Neural cell (in vitro differentiated cells): ENCODE measurements around the gene RFC3. TPM values are rescaled to one million over a fixed set of nuclear protein-coding genes. Genes with fewer than 3 reads are reported as not detected.

Source experiments
- H2AFZ ChIP-seq: fragments of 200-600, 300-800 bp; sonication (generic), shearing (Covaris generic); 2 replicates; pipeline ENCODE4 v1.6.0; 2014; ENCODE audit warnings: low read depth, mild to moderate bottlenecking, antibody characterized with exemption, low read length, moderate library complexity
- H3F3A ChIP-seq: fragments of 200-600 bp; shearing (Covaris generic); 2 replicates; pipeline ENCODE4 v1.6.1; 2016; ENCODE audit warnings: mild to moderate bottlenecking, moderate library complexity, mixed read lengths, antibody characterized with exemption, low read length; ENCODE audit not compliant: insufficient read depth, poor library complexity, severe bottlenecking
- H3K27ac ChIP-seq: fragments of 200-600, 300-800 bp; sonication (generic), shearing (Covaris generic); 2 replicates; pipeline ENCODE4 v1.5.1; 2014; ENCODE audit warnings: mild to moderate bottlenecking, low read length, moderate library complexity
- H3K27me3 ChIP-seq: fragments of 300-800, 200-600 bp; sonication (generic), shearing (Covaris generic); 2 replicates; pipeline ENCODE4 v1.6.0; 2014; ENCODE audit warnings: mild to moderate bottlenecking, low read depth, low read length, moderate library complexity; ENCODE audit not compliant: insufficient read depth
- H3K36me3 ChIP-seq: fragments of 300-800, 200-600 bp; sonication (generic), shearing (Covaris generic); 2 replicates; pipeline ENCODE4 v1.5.1; 2014; ENCODE audit warnings: mild to moderate bottlenecking, antibody characterized with exemption, low read length, moderate library complexity; ENCODE audit not compliant: insufficient read depth
- H3K4me2 ChIP-seq: fragments of 300-800, 200-600 bp; sonication (generic), shearing (Covaris generic); 2 replicates; pipeline ENCODE4 v1.6.0; 2014; ENCODE audit warnings: mild to moderate bottlenecking, low read length
- H3K4me3 ChIP-seq: fragments of 300-800, 200-600 bp; sonication (generic), shearing (Covaris generic); 2 replicates; pipeline ENCODE4 v1.5.1; 2014; ENCODE audit warnings: mild to moderate bottlenecking, low read length, moderate library complexity
- H3K79me2 ChIP-seq: fragments of 200-600 bp; shearing (Covaris generic); replicated peaks from 2 replicates; pipeline ENCODE4 v1.6.0; 2014; ENCODE audit warnings: mild to moderate bottlenecking, low read length, moderate library complexity; ENCODE audit not compliant: insufficient read depth
- H3K9ac ChIP-seq: fragments of 300-800, 200-600 bp; sonication (generic), shearing (Covaris generic); 2 replicates; pipeline ENCODE4 v1.6.1; 2016; ENCODE audit warnings: mild to moderate bottlenecking, low read length, mixed read lengths
- H3K9me2 ChIP-seq: fragments of 200-600 bp; shearing (Covaris generic); 2 replicates; pipeline ENCODE4 v1.6.1; 2016; ENCODE audit warnings: mild to moderate bottlenecking, low read length, mixed read lengths; ENCODE audit not compliant: insufficient read depth
- H3K9me3 ChIP-seq: fragments of 200-600, 300-800 bp; sonication (generic), shearing (Covaris generic); 2 replicates; pipeline ENCODE4 v1.6.1; 2016; ENCODE audit warnings: mild to moderate bottlenecking, mixed run types, low read length, moderate library complexity, mixed read lengths
- H4K20me1 ChIP-seq: fragments of 200-600 bp; shearing (Covaris generic); 2 replicates; pipeline ENCODE4 v1.6.1; 2016; ENCODE audit warnings: mild to moderate bottlenecking, mixed run types; ENCODE audit not compliant: insufficient read depth
- EP300 ChIP-seq: fragments of 450-650 bp; conservative IDR thresholded peaks from 2 replicates; pipeline ENCODE4 v1.6.1; 2014; ENCODE audit warnings: antibody characterized with exemption, mild to moderate bottlenecking, moderate library complexity; ENCODE audit not compliant: poor library complexity, severe bottlenecking
- EZH2 ChIP-seq: fragments of 200-600, 300-800 bp; shearing (Covaris generic), sonication (generic); IDR thresholded peaks from 2 replicates; pipeline ENCODE4 v1.6.1; 2014; ENCODE audit warnings: antibody characterized with exemption, low read length, borderline replicate concordance, mild to moderate bottlenecking; ENCODE audit not compliant: insufficient read depth, poor library complexity, severe bottlenecking
- MXI1 ChIP-seq: fragments of 450-650 bp; conservative IDR thresholded peaks from 2 replicates; pipeline ENCODE4 v1.6.1; 2014; ENCODE audit warnings: antibody characterized with exemption, mild to moderate bottlenecking; ENCODE audit not compliant: poor library complexity, severe bottlenecking
- POLR2AphosphoS5 ChIP-seq: IDR thresholded peaks from 2 replicates; pipeline ENCODE4 v1.6.1; 2012
- RAD21 ChIP-seq: fragments of 450-650 bp; conservative IDR thresholded peaks from 2 replicates; pipeline ENCODE4 v1.6.1; 2014; ENCODE audit warnings: antibody characterized with exemption, mild to moderate bottlenecking, moderate library complexity
- SMC3 ChIP-seq: fragments of 450-650 bp; conservative IDR thresholded peaks from 2 replicates; pipeline ENCODE4 v1.6.1; 2014; ENCODE audit warnings: antibody characterized with exemption, mild to moderate bottlenecking, moderate library complexity; ENCODE audit not compliant: poor library complexity
- TAF1 ChIP-seq: IDR thresholded peaks from 2 replicates; pipeline ENCODE4 v1.6.1; 2012; ENCODE audit warnings: low read depth
- polyA plus RNA-seq: library from polyadenylated mRNA; depleted of rRNA; stranded (reverse); fragments of >200 nt; gene quantifications from 2 replicates; pipeline ENCODE4 v1.2.3, GENCODE V29; 2014
- TF ChIP-seq, protein P1 (sequence below): fragments of 450-650 bp; IDR thresholded peaks from 2 replicates; pipeline ENCODE4 v1.5.1; 2014; ENCODE audit warnings: antibody characterized with exemption, mild to moderate bottlenecking, moderate library complexity; ENCODE audit not compliant: poor library complexity, severe bottlenecking
- TF ChIP-seq, protein P2 (sequence below): IDR thresholded peaks from 2 replicates; pipeline ENCODE4 v1.6.1; 2012; ENCODE audit warnings: borderline replicate concordance

The RFC3 gene
- polyA plus RNA-seq, 1 donor from 2014 or later: 13.8 TPM

DNA sequence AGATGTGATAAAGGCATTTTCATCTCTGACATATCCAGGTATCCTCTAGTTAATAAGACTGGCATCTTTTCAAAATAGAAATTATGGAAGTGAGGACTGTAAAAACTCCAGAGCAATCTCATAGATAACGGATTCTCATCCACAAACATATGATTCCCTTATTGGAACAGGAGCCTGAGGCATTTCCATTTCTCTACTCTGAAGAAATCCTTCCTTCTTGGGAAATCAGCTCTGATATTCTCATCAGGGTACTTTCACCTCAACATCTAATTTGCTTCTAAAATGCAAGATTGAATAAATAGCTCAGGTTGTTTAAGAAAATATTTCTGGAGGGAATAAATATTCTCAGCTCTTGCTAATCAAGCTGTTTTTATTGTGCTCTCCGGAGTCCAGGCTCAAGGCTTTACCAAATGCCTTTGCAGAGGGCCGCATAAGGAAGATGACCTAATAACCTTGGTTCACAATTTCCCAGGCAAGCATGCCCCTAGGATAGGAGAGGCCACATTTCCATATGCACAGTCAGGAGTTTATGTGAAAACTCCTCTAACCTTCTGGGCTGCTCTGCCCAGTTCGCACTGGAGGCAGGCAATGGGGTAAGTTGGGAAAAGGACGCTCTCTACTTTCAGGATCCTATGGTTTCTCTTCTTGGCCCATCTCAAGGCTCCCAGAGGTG lies 44.0 kb upstream of the RFC3 start:
- Histone ChIP-seq H3K9me3 (no peaks in the 10 kb centered on the region), H3K27ac (no peak overlapping the region), H3K4me2 (no peak overlapping the region), H3K79me2 (no peaks in the 10 kb centered on the region), H3K9ac (no peak overlapping the region), H3K4me3 (no peak overlapping the region), H3F3A (no peaks in the 10 kb centered on the region), H2AFZ (no peak overlapping the region), H3K36me3 (no peaks in the 10 kb centered on the region), H3K9me2 (no peaks in the 10 kb centered on the region), H3K27me3 (no peaks in the 10 kb centered on the region), H4K20me1 (no peaks in the 10 kb centered on the region)
- TF ChIP-seq RAD21: no peak
- no peak for TF ChIP-seq POLR2AphosphoS5
- no peak for TF ChIP-seq MXI1
- no peak for TF ChIP-seq SMC3
- TF ChIP-seq EZH2: no peak
- TF ChIP-seq, protein P1, sequence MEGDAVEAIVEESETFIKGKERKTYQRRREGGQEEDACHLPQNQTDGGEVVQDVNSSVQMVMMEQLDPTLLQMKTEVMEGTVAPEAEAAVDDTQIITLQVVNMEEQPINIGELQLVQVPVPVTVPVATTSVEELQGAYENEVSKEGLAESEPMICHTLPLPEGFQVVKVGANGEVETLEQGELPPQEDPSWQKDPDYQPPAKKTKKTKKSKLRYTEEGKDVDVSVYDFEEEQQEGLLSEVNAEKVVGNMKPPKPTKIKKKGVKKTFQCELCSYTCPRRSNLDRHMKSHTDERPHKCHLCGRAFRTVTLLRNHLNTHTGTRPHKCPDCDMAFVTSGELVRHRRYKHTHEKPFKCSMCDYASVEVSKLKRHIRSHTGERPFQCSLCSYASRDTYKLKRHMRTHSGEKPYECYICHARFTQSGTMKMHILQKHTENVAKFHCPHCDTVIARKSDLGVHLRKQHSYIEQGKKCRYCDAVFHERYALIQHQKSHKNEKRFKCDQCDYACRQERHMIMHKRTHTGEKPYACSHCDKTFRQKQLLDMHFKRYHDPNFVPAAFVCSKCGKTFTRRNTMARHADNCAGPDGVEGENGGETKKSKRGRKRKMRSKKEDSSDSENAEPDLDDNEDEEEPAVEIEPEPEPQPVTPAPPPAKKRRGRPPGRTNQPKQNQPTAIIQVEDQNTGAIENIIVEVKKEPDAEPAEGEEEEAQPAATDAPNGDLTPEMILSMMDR: no peak
- no peak for TF ChIP-seq TAF1
- TF ChIP-seq, protein P2, sequence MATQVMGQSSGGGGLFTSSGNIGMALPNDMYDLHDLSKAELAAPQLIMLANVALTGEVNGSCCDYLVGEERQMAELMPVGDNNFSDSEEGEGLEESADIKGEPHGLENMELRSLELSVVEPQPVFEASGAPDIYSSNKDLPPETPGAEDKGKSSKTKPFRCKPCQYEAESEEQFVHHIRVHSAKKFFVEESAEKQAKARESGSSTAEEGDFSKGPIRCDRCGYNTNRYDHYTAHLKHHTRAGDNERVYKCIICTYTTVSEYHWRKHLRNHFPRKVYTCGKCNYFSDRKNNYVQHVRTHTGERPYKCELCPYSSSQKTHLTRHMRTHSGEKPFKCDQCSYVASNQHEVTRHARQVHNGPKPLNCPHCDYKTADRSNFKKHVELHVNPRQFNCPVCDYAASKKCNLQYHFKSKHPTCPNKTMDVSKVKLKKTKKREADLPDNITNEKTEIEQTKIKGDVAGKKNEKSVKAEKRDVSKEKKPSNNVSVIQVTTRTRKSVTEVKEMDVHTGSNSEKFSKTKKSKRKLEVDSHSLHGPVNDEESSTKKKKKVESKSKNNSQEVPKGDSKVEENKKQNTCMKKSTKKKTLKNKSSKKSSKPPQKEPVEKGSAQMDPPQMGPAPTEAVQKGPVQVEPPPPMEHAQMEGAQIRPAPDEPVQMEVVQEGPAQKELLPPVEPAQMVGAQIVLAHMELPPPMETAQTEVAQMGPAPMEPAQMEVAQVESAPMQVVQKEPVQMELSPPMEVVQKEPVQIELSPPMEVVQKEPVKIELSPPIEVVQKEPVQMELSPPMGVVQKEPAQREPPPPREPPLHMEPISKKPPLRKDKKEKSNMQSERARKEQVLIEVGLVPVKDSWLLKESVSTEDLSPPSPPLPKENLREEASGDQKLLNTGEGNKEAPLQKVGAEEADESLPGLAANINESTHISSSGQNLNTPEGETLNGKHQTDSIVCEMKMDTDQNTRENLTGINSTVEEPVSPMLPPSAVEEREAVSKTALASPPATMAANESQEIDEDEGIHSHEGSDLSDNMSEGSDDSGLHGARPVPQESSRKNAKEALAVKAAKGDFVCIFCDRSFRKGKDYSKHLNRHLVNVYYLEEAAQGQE: no peak
- TF ChIP-seq EP300: no peak

DNA sequence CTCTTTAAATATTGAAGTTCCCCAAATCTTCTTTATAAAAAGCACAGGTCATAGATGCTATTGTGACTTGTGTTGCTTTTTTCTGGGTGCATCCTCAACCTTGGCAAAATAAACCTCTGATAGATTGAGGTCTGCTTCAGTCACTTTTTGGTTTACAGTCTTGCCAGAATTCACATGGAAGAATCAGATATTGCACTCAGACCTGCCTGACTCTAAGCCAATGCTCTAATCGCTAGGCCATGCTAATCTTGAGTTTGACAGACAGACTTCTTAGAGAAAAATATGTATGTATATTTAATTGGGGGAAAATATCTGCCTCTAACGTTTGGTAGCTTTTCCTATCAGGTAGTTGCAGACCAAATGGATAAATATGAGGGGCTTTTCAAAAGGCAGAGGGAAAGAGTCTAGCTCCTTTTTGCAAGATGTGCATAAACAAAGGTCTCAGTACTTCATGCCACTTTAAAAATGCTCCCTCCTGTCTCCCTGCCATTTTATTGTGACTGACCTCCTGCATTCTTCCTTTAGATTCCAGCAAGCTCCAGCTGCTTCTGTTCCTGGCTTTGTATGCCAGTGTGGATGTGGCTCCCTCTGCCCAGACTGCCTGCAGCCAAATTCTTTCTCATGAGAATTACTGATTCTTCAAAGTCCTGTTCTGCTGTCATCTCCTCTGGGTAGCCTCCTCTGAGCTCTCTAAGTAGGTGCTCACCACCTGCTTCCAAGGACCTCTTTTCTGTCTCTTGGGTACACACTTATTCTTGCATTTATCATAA lies 42.4 kb upstream of the RFC3 start:
- H2AFZ ChIP-seq: no peak overlapping the region
- no peaks in the 10 kb centered on the region for H4K20me1 ChIP-seq
- H3K79me2 ChIP-seq: no peaks in the 10 kb centered on the region
- H3K9me2 ChIP-seq: no peaks in the 10 kb centered on the region
- H3K27me3 ChIP-seq: no peaks in the 10 kb centered on the region
- no peak overlapping the region for H3K9ac ChIP-seq
- no peaks in the 10 kb centered on the region for H3F3A ChIP-seq
- H3K36me3 ChIP-seq: no peaks in the 10 kb centered on the region
- TF ChIP-seq SMC3 (no peak), TAF1 (no peak), RAD21 (no peak), MXI1 (no peak), EP300 (no peak)
- TF ChIP-seq, protein P1: no peak
- TF ChIP-seq, protein P2: no peak
- H3K4me2 ChIP-seq: no peak overlapping the region
- no peak overlapping the region for H3K4me3 ChIP-seq
- no peaks in the 10 kb centered on the region for H3K9me3 ChIP-seq
- no peak overlapping the region for H3K27ac ChIP-seq
